ENCODE measurements around the gene RAB5IF.

DNA sequence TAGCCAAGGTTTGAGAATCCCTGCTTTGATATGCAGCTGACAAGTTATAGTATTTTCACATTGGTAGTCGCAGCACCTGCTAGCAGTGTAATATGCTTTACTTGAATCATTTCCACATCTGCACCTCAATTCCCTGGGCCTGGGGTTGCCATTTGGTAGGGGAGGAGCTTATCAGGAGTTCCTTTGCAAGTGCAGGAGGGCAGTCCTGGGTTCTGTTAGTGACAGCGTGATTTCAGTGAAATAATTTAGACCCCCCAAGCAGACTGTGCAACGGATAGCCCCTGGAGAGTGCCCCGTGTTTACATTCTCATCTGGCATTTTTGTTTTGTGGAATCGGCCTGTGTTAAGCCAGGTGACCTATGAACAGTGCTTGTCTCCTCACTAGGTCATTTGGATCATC lies 6.0 kb downstream of the RAB5IF start:
- TF ChIP-seq POLR2AphosphoS5 (IDR thresholded peaks at IDR 0.05; ENCODE audit: low read depth, low read length) (no peak), TAF1 (IDR thresholded peaks at IDR 0.05; ENCODE audit: borderline replicate concordance, low read depth, low read length) (no peak), POLR2A (IDR thresholded peaks at IDR 0.05; ENCODE audit: low read depth, low read length) (no peak)

Data from GM12892 (cell line).